ENCODE results near the gene OGA.

- TF ChIP-seq CTCF (tag by site-specific recombination; IDR thresholded peaks at IDR 0.05): no peak
- TF ChIP-seq ZNF184 (tag by site-specific recombination; IDR thresholded peaks at IDR 0.05): no peak
- TF ChIP-seq ZNF311 (tag by site-specific recombination; IDR thresholded peaks at IDR 0.05; ENCODE audit: borderline replicate concordance): no peak
- no peak for TF ChIP-seq ZBTB17 (tag by site-specific recombination; IDR thresholded peaks at IDR 0.05)
- TF ChIP-seq ZNF571 (tag by site-specific recombination; IDR thresholded peaks at IDR 0.05): no peak
- no peak for TF ChIP-seq KLF16 (tag by site-specific recombination; IDR thresholded peaks at IDR 0.05)
Observed at GRCh38 chr10:101773923-101774588, 44.2 kb downstream of the OGA start.
